HPDE6-E6E7 (cell line): Measurements from ENCODE around the gene LSM12.
"Not testable (repeated sequence)": the region's sequence is repeated elsewhere in the genome, so short reads cannot be mapped to it uniquely, and the experiment has no call there.

Experiments used
- DNase-seq: peaks from one replicate; pipeline ENCODE4 v3.0.0; 2011; ENCODE audit warnings: missing footprints; ENCODE audit errors: extremely low spot score

Gene LSM12

DNA sequence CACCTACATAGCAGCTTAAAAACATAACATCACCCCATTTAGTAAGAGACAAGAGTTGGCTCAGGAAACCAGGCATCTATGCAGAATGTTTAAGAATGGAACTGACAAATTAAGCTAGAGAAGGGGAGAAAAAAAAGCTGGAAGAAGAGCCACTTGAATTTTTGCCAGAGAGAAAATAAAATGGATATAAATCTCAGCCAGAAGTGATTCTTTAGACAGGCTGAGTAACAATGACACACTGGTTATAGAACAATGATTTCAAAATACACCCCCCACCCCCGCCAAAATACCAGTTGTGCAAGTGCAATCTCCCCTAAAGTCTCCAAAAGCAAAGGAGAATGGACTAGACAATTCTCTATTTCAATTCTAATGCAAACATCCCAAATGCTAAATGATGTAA is 22.4 kb downstream of the LSM12 start:
- no peak for DNase-seq

DNA sequence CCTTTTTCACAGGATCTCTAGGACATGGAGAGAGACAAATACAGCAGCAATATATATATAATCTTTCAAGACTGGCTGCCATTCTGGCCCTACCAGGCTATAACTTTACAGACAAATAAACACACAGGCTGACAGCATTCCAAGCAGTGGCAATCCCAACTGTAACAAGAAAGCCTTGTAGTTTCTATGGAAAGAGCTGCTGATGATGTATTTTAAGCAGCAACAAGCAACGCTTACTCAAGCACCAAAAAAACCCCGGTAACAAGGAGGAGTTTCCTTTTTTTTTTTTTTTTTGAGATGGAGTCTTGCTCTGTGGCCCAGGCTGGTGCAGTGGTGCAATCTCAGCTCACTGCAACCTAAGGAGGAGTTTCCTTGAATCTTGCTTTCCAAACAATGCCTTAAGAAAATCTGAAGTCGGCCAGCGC is 23.2 kb downstream of the LSM12 start:
- DNase-seq: no peak

- peak; percentile 37 for DNase-seq
These were observed 26.4 kb downstream of the LSM12 start for GRCh38 chr17:44039829-44040635.

DNA sequence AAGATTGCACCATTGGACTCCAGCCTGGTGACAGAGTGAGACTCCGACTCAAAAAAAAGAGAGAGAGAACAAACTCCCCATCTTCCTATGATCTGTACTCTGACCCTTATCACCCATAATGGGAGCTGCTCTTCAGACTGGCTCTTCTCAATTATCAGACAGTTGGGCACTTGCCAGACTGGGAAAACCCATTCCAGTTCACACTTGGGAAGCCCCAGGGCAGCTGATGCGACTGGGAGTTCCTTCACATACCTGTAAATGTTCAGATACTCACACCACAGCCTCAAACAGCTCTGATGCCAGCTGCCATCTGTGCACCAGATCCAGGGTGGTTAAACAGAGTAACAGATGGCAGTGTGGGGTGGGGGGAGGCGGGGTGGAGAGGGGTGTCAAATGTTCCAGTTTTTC is 27.9 kb downstream of the LSM12 start:
- no peak for DNase-seq

GRCh38 chr17:44037471-44037870 is 29.0 kb downstream of the LSM12 start:
- DNase-seq: no peak

GRCh38 chr17:44034688-44035087 is 31.8 kb downstream of the LSM12 start:
- DNase-seq: not testable (repeated sequence)

- DNase-seq: no peak
These were observed 32.5 kb downstream of the LSM12 start for GRCh38 chr17:44033861-44034408.

DNA sequence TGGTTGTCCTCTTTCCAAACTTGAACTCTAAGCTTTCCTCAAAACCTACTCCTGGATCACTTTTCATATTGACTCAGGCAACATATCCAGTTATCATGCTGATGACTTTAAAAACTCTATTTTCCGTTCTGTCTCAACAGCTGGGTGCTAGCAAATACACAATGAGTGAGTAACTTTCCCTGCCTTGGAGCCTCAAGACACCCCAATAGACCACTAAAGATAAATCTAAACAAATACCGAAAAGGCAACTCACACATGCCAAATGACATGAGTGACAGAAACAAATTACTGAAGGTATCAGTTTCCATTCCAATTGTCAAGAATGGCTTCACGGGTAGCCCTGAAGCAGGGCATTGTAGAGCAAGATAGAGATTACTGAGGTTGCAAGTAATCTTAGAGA is 36.0 kb downstream of the LSM12 start:
- no peak for DNase-seq

DNA sequence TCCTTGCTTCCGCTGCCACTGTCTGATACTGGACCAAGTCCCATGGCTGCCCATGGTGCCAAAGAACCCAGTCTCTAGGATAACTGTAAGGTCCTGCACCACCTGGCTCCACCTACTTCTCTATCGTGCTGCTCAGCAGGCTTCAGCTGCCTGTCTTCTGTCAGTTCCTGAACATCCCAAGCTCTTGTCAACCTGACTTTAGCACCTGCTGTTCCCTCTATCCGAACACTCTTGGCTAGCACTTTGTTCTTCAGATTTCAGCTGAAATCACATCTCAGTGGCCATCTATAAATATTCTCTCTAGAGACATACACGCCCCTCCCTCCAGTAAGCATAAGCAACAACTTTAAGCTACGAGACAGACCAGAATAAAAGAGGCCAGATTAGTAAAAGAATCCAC is 36.7 kb downstream of the LSM12 start:
- DNase-seq: no peak

DNA sequence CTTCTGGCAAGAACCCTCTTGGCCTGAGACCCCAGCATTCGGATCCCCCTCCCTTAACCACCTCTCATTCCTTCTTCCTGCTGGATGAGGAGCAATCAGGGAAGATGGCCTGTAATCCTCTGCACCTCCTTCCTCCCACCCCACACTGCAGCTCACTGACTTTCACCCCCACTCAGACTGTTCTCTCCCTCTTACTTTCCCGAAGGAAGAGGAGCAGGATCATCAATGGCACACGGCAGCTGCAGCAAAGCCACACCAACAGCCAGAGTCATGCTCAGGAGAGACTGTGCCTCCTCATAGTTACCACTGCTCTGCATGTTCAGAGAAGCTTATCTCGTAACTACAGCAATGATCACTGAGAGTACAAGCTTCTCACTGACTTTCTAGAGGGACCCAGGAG is 41.6 kb downstream of the LSM12 start:
- no peak for DNase-seq

- DNase-seq: no peak
These were observed 42.2 kb downstream of the LSM12 start for GRCh38 chr17:44024271-44024663.

DNA sequence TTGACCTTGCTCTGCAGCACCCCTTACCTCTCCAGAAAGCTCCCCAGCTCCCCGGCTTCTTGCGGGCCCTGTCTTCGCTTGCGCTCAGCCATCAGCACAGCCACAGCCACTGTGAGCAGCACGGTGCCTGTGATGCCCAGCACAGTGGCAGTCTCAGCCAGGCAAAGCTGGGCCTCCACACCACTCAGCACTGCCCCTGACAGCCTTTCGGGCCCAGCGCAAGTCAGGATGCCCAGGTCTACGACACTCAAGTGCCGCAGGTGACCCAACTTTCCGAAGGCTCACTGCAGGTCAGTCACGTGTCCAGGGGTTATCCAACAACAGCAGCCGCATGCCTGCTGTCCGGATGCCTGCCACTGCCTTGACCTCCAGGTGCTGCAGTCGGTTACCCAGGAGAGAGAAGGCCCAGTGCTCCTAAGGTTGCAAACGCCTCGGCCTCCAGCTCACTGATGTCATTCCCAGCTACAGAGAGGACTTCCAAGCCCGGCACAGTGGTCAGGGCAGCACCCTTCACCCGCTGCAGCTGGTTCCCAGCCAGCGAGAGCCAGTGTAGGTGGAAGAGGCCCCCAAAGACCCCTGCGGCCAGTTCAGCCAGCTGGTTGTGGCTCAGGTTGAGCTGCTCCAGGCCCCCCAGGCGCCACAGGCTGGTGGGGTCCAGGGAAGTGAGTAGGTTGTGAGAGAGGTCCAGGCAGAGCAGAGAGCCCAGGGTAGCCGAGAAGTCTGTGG is 42.8 kb downstream of the LSM12 start:
- no peak for DNase-seq

DNA sequence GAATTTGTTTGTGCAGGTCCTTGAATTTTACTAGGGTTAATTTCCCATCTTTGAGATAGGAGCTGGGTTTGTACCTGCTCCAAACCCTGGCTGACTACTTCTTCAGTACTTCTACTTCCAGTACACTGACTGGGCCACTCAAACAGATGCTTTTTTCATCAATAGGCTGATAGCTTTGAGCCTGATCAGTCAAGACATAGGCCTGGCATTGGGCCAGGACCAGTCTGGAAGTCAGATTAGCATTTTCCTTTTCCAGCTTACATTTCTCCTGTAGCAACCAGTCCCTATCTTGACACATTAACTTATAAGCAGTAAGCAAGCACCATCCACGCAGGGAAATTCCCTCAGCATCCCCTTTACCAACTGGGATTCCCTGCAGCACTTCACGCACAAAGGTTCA is 44.2 kb downstream of the LSM12 start:
- no peak for DNase-seq

- not testable (repeated sequence) for DNase-seq
These were observed 45.2 kb downstream of the LSM12 start for GRCh38 chr17:44021227-44021626.

GRCh38 chr17:44014437-44015172 is 51.9 kb downstream of the LSM12 start, which contains the start of gene TMEM101:
TSS of gene TMEM101 (minus strand) at chr17:44014963. CDS start at chr17:44014952, 11 bp downstream.
- DNase-seq: peak; percentile 96

- no peak for DNase-seq
These were observed 52.4 kb downstream of the LSM12 start for GRCh38 chr17:44014133-44014436.

- DNase-seq: no peak
These were observed 53.6 kb downstream of the LSM12 start for GRCh38 chr17:44012874-44013273.

DNA sequence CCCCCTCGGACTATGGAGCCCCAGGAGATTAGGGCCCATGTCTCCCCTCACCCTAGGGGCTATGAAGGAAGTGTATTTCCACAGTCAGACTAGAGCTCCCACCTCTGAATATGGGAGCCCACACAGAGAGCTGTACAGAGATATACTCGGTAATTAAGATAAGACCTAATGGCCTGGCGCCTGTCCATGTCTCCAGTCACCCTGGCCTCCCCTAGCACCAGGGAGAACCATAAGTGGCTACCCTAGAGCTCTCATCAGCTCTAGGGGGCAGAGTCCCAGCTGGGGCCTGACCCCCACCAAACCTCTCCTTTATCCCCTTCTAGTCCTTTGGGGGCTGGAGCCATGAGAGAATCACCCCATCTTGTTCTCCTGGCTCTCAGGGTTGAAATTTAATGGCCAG is 54.1 kb downstream of the LSM12 start:
- DNase-seq: no peak

DNA sequence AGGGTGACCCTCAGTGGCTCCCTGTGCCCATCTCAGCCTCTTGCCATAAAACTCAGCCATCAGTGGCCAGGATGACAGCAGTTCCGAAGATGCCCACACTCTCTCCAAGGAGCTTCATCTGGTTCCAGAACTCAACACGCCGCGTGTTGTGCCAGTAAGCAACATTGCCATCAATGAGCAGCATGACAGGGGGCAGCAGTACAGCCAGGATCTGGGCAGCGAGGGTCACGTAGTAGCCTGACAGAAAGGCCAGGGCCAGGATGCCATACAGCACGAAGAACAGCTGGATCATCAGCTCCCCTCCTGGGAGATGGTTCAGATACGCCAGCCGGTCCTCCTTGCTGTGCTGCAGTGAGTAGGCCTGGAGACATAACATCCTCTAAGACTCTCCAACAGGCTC is 54.6 kb downstream of the LSM12 start:
- no peak for DNase-seq

DNA sequence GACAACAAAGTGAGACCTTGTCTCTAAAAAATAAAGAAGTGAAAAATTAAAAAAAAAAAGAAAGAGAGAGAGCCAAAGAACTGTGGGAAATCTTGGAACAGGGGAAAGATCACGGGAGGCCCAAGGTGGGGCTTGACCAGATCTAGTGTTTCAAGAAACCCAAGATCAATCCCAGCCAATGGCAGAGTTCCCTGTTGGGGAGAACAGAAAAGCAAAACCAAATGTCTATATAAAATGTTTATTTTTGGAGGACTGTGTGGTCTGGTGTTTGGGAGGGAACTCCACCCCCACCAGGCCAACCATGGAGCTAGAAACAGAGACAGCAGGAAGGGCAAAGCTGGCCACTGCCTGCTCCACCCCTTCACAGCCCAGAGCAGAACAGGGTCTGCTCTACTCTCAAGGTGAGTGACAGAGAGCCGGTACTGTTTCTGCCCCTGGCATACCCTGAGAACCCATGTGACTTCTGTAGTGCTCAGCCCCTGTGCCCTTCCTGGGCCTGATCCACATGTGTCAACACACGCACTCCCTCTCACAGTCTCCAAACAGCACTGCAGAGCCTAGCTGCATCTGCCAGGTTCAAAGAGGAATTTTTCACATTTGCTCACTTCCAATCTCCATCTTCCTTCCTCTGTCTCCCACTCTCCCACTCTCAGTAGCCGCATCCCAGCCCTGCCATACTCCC is 55.4 kb downstream of the LSM12 start:
- DNase-seq: no peak

DNA sequence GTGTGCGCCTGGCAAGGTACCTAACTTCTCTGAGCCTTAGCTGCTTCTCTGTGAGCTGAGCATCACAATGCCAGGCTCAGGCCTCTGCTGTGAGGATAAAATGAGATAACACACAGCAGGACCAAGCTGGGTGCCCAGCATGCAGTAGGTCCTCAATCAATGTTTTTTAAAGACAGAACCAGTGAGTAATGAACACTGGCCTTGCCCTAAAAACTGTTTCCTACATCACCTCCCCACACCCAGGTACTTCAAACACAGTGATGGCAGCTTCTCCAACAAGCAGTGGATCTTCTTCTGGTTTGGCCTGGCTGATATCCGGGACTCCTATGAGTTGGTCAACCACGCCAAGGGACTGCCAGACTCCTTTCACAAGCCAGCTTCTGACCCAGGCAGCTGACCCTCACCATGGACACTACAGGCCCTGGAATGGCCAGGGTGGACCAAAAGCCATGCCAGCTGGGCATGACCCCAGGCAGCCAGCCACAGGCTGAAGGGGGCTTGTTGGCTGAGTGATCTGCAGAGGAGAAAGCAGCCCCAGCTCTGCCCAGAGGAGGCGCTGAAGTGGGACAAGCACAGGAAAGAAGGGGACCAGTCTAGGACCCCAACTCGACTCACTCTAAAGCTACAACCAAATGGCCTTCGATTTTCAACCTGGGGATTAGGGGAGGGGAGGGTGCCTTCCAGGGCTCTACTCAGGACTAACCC is 58.1 kb downstream of the LSM12 start:
- DNase-seq: no peak
